Melanocyte of skin (primary cell): ENCODE measurements around the gene ZNF764. TPM values are rescaled to one million over a fixed set of nuclear protein-coding genes. Genes with fewer than 3 reads are reported as not detected.

ENCODE experiments used
- small RNA-seq, 2 donors: library from RNA; depleted of rRNA; stranded (forward); fragments of <200 nt; gene quantifications; one replicate each; pipeline ENCODE3, GENCODE V24; 2012
- total RNA-seq, 2 donors: library from RNA; depleted of rRNA; stranded (reverse); fragments of >200 nt; gene quantifications; 2 replicates each; pipeline ENCODE4 v1.2.3, GENCODE V29; 2012

ZNF764 gene
- total RNA-seq = 1 to 10 TPM; 5.3 to 7.2 TPM

DNA sequence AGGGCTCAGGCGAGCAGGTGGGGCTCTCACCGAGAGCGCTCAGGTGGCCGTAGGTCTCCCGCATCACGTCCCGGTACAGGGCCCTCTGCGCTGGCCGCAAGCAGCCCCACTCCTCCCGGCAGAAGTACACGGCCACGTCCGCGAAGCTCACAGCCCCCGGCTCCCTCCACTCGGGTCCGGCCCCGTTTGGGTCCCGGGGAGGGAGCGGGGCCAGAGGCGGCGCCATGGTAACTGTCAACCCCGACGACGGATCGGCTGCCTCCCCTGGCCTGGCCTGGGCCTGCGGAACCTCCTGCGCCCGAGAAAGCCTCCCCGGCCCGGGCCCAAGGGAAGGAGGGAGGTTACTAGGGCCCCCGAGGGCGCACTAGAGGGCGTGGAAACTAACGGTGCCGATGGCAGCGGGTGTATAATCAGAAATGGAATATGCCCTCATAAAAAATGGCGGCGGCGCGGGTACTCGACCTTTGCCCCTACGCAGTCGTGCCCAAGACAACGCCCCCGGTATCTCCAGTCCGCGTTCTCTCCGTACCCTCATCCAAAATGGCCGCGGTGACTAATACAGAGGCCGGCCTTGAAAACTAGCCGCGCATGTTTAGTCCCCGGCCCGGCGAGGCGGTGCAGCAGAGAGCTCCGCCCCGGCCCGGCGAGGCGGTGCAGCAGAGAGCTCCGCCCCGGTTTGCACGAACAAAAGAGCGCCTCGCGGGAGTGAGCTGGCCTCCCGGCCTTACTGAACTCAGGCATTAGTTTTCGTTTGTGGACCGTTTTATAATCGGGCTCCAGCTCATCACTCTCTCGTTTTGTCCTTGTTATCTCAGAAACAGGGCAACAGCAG is at the start of gene ZNF764:
TSS of gene ZNF764 (minus strand) at position 418 of the 832 bp plus-strand sequence. CDS start at position 226, 192 bp downstream.

GRCh38 chr16:30585400-30586191 is 27.4 kb upstream of the ZNF764 start, which contains the start of gene ZNF785:
TSS of gene ZNF785 (minus strand) at chr16:30585697. CDS start at chr16:30585611, 86 bp downstream.

DNA sequence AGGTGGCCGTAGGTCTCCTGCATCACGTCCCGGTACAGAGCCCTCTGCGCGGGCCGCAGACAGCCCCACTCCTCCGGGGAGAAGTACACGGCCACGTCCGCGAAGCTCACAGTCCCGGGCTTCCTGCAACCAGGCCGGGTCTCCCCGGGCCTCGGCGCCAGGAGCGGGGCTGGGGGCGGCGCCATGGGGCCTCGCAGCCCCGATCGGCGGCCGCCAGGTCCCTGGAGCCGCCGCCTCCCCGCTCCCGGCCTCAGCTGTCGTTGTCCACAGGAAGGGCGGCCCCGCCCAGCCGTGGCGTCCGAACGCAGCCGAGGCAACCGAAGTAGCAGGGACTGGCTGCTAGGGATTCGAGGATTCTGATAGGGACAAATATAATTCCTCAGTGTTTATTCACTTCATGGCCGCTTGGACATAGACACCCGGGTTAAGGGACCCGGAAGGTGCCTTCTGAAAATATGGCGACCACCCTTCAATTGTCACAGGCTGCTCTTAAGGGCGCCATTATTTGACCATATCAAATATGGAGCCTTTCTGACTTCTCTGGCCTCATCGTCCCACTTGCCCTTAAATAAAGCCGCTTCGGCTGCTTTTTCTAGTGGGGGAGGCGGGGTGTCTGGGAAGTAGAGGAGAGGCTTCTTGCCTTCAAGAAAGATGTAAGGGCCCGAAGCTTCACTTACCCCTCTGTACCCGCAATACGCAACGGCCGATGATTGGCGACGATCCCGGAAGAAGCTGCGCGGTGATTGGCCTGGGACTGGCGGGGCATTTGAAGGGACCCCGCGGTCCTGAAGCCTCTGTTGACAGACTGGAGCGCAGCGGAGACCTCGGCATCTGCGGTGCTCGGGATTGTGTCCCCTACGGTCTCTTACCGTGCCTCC is 13.5 kb upstream of the ZNF764 start, which contains the start of gene ZNF688:
TSS of gene ZNF688 (minus strand) at position 270 of the 878 bp plus-strand sequence. CDS start at position 185, 85 bp downstream.

GRCh38 chr16:30534368-30535105 is 23.6 kb downstream of the ZNF764 start, which contains the start of gene ZNF747:
TSS of gene ZNF747 (minus strand) at chr16:30534858. CDS start at chr16:30534679, 179 bp downstream.

DNA sequence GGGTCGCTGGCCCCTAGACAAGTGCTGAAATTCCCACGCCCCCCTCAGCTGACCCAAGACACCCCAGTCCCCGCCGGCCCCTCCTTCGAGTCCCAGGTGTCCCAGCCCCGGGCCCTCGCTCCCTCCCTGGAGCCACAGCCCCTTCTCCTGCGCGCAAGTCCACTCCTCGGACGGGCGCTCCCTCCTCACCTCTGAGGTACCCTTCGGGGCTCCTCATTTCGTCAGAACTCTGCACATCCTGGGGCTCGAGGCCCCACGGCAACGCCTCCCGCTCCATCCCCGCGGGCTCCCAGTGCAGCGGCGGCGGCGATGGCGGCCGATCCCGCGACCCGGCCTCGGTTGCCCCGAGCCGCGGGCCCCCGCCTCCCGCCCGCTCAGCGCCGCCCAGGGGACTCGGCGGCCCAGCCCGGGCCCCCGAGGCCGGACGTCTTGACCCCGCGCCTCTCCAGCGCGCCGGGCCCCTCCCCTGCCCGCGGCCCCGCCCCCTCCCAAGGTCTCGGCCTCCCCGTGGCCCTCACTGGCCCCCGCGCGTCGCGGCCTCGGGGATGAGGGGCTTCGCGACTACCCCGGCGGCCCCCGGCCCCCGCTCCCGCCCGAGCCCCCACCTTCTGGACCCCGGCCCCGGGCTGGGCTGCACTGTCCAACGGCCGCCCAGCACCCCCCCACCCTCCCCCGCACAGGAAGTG is 31.9 kb downstream of the ZNF764 start, which contains the start of gene ZNF768:
TSS of gene ZNF768 (minus strand) at position 430 of the 686 bp plus-strand sequence. CDS start at position 277, 153 bp downstream.

Small RNAs within 50 kb of the gene (small RNA-seq; reads per million reads assigned to genes)
- gene AC093249.4 (0 reads per million in 2 donors), gene MIR4518 (0 reads per million in 2 donors)

Other genes starting within 250 kb of the ZNF764 start
- 10 to 100 TPM; 27.9 to 31.3 TPM for gene CD2BP2, start 203.1 kb downstream of the ZNF764 start, total RNA-seq
- gene TBC1D10B, start 187.9 kb downstream of the ZNF764 start, total RNA-seq = 10 to 100 TPM; 28.2 to 35.6 TPM
- not detected for gene MYL11, start 183.6 kb downstream of the ZNF764 start, total RNA-seq
- gene SEPTIN1, start 175.8 kb downstream of the ZNF764 start, total RNA-seq = not detected
- 1 to 10 TPM; 5.7 to 5.9 TPM for gene ZNF48, start 163.0 kb downstream of the ZNF764 start, total RNA-seq
- gene ZNF771, start 150.8 kb downstream of the ZNF764 start, total RNA-seq = 10 to 100 TPM in 1 of 2 donors, 1 to 10 TPM in 1; 9.3 to 13.3 TPM
- 10 to 100 TPM; 13.4 to 52.6 TPM for gene DCTPP1, start 128.3 kb downstream of the ZNF764 start, total RNA-seq
- 10 to 100 TPM; 20.0 to 21.3 TPM for gene SEPHS2, start 112.5 kb downstream of the ZNF764 start, total RNA-seq
- not detected for gene ITGAL, start 85.6 kb downstream of the ZNF764 start, total RNA-seq
- 10 to 100 TPM; 23.1 to 26.3 TPM for gene ZNF768, start 31.8 kb downstream of the ZNF764 start, total RNA-seq
- gene ZNF747, start 23.5 kb downstream of the ZNF764 start, total RNA-seq = 10 to 100 TPM; 13.7 to 15.5 TPM
- gene ZNF688, start 13.3 kb upstream of the ZNF764 start, total RNA-seq = 10 to 100 TPM; 14.8 to 18.6 TPM
- 1 to 10 TPM; 6.7 to 7.9 TPM for gene ZNF785, start 27.3 kb upstream of the ZNF764 start, total RNA-seq
- 10 to 100 TPM in 1 of 2 donors, 1 to 10 TPM in 1; 7.6 to 79.6 TPM for gene ZNF689, start 52.0 kb upstream of the ZNF764 start, total RNA-seq
- gene PRR14, start 92.6 kb upstream of the ZNF764 start, total RNA-seq = 10 to 100 TPM in 1 of 2 donors, 1 to 10 TPM in 1; 9.3 to 17.9 TPM
- 10 to 100 TPM; 18.6 to 20.6 TPM for gene FBRS, start 100.1 kb upstream of the ZNF764 start, total RNA-seq
- gene SRCAP, start 140.8 kb upstream of the ZNF764 start, total RNA-seq = 10 to 100 TPM; 17.2 to 20.3 TPM
- 10 to 100 TPM; 21.7 to 27.0 TPM for gene PHKG2, start 190.1 kb upstream of the ZNF764 start, total RNA-seq
- gene CFAP119, start 203.7 kb upstream of the ZNF764 start, total RNA-seq = 1 to 10 TPM; 2.1 to 4.3 TPM
- gene RNF40, start 203.9 kb upstream of the ZNF764 start, total RNA-seq = 10 to 100 TPM; 73.9 to 76.4 TPM
- gene ZNF629, start 228.8 kb upstream of the ZNF764 start, total RNA-seq = 10 to 100 TPM; 10.3 to 13.4 TPM